GM18870 (cell line): ENCODE results near the gene LAMA1.

ENCODE experiments used
- ATAC-seq: cut with Tn5 transposase; IDR thresholded peaks from one replicate; pipeline ENCODE4 v1.9.1; 2021; ENCODE audit warnings: moderate library complexity; ENCODE audit not compliant: unreplicated experiment

Gene LAMA1

GRCh38 chr18:6891788-6892187 is 225.8 kb downstream of the LAMA1 start:
- no peak for ATAC-seq
